G401.6 (cell line): ENCODE data around the gene MCFD2.
"Not testable (repeated sequence)": the region's sequence is repeated elsewhere in the genome, so short reads cannot be mapped to it uniquely, and the experiment has no call there.

Experiments used
- FAIRE-seq: peaks from 2 replicates; lab custom pipeline; 2012; peaks lifted over from hg19 to GRCh38; lab: Jason Lieb, UNC

The MCFD2 gene

DNA sequence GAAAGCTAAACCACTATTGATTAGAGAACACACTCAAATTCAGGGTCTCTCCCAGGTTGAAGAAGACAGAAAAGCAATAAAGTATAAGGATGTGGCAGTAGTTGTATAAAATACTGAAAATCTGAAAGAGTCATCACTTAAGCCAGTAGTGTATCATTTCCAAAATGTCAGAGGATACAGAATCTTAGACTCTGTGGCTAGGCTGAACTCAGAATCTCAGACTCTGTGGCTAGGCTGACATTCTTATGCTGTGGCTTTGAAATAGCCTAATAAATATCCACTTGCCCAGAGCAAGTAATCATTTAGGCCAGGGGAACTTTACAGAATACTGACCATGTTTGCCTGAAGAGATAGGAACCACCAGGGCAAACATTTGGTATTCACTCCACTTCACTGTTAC lies 13.1 kb downstream of the MCFD2 start:
- no peak for FAIRE-seq

DNA sequence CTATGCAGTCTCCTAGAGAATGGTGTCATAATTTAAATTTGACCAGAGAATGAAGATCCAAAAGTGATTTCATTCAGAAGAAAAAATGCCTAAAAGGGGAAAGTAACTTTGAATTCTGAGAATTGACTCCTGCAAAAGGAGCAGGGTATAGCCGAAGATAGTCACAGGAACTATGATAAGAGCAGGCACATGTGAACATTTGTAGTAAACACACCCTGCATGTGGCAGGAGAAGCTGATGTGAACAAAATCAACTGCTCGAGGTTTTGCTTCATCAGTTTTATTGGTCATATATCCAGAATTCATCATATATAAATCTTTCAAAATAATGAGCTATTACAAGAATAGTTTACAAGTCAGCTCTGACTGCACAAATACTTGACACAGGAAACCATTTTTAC lies 14.0 kb downstream of the MCFD2 start:
- FAIRE-seq = no peak

DNA sequence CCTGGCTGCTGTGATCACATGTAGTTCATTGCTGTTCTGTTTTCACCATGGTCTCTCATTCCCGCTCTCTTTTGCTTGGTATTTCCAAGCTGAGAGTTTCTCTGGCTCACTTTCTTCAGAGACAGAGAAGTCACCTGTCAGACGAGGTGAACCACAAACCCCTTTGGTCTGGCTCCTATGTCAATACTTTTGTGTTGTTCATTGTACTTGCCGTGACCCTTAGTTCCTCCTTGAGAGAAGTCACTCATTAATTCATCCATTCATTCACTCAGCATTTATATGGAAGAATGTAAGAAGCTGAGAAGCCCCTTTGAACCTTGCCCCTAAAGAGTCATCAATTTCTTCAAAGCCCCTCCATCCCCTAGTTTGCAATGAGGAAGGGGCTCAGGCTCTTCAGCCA lies 15.2 kb downstream of the MCFD2 start:
- no peak for FAIRE-seq

DNA sequence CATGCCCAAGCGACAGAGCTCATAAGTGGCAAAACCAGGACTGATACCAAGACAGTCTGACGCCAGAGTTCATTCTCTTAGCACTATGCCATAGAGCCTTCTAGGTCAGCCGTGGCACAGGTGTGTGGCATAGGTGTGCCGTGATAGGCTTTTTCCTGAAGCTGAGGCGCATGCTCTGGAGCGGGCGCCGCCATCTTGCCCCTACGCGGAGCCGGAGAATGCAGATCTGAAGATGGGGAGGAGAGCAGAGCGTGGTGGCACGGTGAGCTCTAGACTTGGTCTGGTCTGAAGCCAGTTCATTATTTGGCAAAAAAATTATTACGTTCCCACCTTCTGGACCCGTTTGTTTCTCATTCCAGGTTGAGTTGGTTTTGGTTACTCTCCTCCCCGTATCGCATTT lies 16.6 kb downstream of the MCFD2 start:
- FAIRE-seq = no peak

DNA sequence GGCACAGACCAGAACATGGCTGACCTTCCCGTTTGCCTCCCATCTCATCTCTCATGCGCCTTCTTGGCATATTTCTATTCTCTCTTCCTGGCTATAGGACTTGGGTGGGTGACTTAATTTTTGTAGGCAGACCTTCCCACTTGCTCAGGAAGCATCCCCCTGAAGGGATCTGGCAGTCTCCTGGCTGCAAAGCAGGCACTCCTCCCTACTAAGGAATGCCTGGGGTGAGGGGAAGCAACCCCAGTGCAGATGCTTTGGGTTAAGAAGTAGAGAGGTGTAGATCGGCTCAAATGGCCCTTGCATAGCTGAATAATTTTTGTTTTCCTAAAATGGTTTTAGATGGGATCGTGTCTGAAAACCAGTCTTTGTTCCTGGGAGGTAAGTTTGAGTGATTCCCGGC lies 17.6 kb downstream of the MCFD2 start:
- FAIRE-seq = no peak

DNA sequence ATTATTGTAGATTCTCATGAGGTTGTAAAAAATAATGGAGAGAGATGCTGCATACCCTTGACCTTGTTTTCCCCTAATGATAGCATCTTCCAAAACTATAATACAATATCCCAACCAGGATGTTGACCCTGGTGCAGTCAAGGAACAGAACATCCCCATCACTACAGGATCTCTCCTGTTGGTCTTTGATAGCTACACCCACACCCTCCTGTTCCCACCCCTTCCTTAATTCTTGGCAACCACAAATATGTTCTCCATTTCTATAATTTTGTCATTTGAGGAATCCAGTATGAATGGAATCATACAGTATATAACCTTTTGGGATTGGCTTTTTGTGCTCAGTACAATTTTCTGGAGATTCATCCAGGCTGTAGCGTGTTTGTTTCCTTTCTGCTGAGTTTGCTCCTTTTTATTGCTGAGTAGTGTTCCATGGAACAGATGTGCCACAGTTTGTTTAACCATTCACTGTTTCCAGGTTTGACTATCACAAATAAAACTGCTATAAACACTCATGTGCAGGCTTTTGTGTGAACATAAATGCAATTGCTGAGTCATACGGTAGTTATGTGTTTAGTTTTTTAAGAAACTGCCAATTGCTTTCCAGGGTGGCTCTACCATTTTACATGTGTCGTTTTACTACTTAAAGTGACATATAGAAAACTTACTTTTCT lies 22.2 kb downstream of the MCFD2 start:
- FAIRE-seq = no peak

DNA sequence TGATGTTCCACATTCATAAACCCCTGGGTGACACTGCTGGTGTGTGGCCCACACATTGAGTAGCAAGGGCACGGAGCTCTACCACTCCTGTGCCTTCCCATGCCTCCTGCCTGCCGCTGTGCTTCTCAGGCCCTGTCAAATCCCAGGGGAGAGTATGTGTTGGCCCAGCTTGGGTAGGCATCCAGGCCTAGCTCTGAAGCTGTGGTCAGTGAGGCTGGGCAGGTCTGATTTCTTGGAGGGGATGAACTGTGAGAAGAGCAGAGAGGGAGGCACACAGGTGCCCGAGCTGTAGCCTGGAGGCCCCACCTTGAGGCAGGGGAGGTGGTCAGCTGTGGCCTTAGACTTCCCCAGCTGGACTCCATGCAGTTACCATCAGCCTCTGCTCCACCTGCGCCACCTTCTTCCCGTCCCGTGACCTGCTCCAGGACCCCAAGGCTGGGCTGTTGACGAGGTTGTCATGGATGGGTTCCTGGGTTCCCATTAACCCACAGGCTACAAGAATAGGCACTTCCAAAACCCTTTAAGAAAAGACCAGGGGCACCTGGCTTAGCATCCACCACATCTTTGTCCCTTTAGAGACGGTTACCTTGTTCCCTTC lies 23.6 kb downstream of the MCFD2 start:
- FAIRE-seq = no peak

DNA sequence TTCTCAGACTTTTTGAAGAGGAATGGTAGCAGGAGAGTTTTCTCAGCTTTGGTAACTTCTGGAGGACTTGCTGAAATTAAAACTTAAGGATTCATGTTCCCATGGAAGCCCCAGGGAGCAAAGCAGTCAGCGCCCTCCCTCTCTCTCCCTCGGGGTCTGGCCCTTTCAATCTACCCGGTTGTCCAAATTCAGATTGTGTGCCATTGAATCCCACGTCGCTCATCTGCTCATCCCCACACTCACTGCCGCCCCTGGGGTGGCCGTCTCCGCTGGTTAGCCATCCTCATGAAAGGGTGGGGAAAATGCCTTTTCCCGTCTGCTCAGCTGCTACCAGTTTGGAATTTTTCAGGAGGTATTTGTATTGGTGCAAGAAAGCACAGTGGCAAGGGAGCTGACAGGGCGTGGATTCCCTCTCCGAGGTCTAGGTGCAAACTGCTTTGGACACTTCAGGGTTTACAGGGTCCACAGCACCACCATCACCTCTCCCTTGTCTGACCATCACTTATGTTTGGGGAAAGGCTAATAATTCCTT lies 27.1 kb downstream of the MCFD2 start:
- FAIRE-seq = no peak

DNA sequence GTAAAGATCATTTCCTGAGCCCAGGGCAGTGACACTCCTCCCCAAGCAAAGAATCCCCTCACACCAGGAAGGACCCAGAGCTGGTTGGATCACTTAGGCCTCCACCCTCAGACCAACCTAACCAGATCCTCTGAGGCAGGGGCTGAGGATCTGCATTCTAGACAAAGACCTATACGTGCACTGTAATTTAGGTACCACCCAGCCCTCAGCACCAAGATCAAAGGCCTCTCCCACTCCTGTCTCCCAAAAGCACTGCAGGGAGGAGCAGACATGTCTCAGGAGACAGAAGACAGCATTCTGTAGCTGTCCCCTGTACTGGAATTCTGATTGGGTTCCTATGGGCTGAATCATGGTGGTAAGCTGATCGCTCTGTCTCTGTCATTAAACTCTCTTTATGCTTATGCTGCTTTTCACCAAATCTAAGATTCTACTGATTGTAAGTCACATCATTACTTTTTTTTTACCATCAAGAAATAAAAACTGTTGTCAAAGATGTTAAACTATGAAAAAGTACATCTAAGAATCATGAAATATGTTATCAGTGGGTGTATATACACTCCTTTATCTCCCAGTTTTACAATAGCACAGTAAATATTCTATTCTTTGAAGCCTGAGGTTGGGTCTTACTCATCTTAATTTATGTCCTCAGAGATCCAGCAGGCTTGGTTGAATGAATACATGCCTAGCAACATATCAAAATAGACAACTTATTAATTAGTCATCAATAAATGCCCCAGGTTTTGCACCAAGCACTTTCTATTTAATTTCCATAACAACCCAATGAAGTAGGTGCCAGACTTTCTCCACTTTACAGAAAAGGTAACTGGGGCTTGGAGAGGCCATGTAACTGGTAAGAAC lies 28.3 kb downstream of the MCFD2 start:
- FAIRE-seq = no peak

DNA sequence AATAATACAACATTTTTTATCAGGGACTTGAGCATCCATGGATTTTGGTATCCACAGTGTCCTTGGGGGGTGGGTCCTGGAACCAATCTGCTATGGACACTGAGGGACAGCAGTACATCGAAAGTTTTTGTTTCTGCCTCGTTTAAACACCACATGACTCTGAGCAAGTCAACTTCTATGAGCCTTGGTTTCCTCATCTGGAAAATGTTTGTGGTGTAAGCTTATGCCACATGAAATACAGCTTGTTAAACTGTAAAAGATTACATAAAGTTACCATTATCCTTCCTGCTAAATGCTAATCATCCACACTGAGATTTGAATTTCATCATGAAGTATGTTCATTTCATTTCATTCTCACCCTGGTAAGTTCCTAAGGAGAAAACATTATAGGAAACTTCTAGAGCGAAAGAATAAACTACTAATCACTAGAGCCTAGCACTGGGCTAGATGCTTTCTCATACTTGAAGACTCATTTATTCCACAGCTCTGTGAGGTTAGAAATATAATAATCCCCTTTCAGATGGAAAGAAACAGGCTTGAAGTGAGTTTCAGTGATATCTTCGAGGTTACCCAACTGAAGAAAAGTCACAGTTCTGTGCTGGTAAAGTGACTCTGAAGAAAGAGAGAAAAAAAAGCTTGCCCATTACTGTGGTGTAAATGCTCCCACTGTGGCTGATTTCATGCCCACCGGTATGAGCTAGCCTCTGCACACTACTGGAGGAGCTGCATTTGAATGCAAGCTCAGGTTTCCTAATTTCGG lies 29.2 kb downstream of the MCFD2 start:
- no peak for FAIRE-seq

DNA sequence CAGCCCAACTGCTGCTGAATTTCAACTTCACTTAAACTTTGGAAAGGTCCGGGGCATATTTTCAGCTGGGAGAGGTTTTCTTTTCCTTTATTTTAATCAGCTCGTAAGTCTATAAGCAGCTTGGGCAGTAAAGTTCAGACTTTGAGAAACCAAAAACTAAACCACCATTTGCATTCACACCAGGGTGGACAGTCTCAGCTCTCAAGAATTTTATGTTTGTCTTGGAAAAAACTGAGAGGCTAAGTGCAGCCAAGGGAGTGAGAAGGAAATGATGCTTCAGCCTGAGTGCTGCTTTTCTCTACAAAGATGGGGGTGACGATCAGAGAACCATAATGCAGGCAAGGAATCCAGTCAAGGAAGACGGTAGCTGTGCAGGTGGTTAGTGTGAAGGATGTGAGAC lies 30.2 kb downstream of the MCFD2 start:
- FAIRE-seq = no peak

DNA sequence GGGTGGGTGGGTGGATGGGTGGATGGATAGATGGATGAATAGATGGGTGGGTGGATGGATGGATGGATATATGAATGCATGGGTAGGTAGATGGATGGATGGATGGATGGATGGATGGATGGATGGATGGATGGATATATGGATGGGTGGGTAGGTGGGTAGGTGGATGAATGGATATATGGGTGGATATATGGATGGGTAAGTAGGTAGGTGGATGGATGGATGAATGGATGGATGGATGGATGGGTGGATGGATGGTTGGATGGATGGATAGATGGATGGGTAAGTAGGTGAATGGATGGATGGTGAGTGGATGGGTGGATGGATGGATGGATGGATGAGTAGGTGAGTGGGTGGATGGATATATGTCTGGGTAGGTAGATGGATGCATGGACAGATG lies 36.1 kb downstream of the MCFD2 start:
- FAIRE-seq = no peak

DNA sequence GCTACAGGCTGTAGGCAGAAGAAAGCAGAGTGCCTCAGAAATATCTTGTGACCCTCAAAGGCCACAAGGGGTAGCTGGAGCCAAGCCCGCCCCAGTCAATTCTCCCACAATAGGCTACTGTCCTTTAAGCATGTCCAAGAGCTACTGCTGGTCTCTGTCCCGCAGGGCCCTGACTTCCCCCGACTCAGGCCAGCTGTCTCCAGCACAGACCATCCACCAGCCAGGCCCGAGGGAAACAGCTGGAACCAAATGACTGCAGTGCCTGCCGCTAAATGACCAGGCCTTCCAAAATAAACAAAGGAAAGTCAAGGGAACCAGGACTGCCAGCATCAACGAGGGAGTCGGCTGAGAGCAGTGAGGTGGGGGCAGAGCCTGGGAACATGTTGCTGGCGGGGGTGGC lies 36.7 kb downstream of the MCFD2 start:
- no peak for FAIRE-seq

DNA sequence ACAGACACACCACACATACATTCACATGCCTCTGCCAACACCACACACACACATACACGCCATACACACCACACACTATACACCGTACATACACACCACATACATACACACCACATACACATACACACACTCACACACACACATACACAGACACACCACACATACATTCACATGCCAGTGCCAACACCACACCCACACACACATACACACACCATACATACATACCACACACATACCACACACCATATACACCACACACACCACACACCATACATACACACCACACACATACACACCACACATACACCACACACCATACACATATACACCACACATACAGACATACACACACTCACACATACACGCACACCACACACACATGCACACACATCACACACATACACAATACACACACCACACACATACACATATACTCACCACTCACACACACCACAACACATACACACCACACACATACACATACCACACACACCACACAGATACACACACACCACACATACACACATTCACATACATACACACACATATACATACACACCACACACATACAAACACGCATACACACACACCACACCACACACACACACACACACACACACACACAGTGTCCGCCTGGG lies 37.2 kb downstream of the MCFD2 start:
- FAIRE-seq = no peak

DNA sequence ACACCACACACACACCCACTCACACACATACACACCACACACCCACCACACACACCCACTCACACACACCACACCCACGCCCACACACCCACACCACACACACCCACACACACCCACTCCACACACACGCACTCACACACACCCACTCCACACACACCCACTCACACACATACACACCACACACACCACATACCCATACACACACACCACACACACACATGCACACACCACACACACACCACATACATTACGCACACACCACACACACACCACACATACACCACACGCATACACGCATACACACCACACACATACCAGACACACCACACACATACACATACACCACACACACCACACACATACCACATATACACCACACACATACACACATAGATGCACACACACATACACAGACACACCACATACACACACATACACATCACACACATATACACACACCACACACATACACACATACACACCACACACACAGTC lies 37.9 kb downstream of the MCFD2 start:
- no peak for FAIRE-seq

DNA sequence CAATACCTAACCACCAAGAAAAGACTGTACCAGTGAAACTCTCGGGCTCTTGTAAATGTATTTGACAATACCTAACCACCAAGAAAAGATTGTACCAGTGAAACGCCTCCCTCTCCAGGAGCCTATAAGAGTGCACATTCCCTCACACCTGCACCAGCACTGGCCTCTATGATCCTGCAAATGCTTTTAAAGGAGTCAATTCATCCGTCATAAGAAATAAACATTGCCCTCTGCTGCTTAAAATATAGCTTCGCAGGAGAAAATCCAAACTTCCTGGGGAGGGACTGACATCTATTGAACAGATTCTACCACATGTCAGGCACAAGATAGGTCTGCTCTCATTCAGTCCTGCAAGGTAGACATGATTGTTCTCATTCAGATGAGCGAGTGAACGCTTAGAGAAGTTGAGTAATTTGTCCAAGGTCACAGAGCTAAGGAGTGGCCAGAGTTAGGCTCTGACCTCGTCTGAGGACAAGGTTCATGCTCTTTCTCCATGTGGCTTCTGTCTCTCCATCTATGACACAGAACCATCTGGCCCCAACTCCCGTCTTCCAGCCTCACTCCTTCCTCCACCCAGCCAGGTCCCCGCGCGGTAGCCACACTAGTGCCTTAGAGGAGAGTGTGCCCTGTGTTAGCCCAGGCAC lies 38.7 kb downstream of the MCFD2 start:
- FAIRE-seq = no peak

DNA sequence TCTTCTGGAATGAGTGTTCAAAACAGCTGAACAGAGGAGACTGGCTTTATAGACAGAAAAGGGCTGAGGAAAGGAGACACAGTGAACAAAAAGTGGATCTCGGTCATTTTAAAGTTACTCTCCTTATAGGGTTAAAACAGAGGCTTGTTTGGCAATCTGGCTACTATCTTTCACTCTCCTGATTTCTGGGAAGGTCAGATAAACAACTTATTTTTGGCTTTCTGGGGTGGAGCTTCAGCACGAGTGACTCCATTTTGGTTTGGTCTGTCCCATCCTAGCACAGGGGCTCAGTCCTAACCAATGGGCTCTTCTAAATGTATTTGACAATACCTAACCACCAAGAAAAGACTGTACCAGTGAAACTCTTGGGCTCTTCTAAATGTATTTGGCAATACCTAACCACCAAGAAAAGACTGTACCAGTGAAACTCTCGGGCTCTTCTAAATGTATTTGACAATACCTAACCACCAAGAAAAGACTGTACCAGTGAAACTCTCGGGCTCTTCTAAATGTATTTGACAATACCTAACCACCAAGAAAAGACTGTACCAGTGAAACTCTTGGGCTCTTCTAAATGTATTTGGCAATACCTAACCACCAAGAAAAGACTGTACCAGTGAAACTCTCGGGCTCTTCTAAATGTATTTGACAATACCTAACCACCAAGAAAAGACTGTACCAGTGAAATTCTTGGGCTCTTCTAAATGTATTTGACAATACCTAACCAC lies 39.5 kb downstream of the MCFD2 start:
- not testable (repeated sequence) for FAIRE-seq

DNA sequence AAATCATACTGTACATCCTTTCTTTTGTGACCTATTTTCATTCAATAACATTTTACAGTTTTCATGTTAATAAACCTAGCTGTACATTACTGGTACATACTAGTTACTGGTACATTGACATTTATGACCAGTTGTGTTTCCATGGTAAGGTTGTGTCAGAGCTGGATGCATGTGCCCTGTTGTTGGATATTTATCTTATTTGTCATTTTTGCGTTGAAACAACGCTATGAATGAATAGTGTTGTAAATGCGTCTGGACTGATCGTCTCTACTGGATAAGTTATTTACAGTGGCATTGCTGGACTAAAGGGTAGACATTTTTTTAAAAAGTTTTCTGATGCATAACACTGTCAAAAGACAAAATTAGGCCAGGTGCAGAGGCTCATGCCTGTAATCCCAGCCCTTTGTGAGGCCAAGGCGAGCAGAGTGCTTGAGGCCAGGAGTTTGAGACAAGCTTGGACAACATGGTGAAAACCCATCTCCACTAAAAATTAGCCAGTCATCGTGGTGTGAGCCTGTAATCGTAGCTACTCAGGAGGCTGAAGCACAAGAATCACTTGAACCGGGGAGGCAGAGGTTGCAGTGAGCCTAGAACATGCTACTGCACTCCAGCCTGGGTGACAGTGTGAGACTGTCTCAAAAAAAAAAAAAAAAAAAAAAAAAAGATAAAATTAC lies 40.2 kb downstream of the MCFD2 start:
- FAIRE-seq = no peak

DNA sequence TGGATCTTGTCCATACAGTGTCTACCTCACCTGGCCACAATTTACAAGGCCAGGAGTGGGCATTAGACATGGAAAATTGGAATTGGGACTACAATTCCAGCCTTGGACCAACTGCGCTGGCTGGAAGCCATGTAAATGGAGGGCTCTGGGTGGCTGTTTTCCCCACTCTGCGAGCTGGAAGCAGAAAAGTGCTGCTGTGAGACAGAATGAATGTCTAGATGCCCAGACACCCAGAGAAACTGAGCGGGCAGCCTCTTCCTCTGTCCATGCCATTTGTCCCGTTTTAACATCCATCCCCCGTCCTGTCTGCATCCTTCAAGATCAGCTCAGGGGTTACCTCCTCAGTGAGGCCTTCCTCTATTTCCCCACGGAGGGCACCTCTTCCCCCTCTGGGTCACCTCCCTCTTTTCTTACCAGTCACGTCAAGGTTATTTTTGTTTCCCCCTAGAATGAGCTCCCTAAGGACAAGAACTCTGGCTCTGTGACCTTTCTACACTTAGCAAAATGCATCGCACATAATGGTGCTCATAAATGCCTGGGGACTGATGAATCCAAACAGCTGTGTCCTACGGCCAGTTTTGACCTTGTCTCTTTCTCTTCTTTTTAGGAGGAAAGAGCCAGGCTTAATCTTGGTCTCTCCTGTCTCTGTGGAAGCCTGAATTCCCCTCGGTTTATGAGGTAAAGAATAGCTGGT lies 41.2 kb downstream of the MCFD2 start:
- FAIRE-seq = no peak
